IMR-90 (cell line): ENCODE measurements around the gene U2SURP. TPM values are rescaled to one million over a fixed set of nuclear protein-coding genes. Genes with fewer than 3 reads are reported as not detected.

Experiments used
- ATAC-seq: fragments of 200-7000 bp; cut with Tn5 transposase; 2 replicates; pipeline ENCODE4 v1.9.1; 2020; ENCODE audit warnings: low read depth, mild to moderate bottlenecking, moderate library complexity
- BruUV-seq: library from RNA; stranded (reverse); fragments of 400-500 nt; replicated peaks from 2 replicates; lab custom pipeline; 2021; lab: Mats Ljungman, UMichigan
- CTCF ChIA-PET: fragments of 300-600 bp; formaldehyde crosslinking; extraction: SDS; loops from one replicate; lab custom pipeline; 2021; ENCODE audit warnings: antibody characterized with exemption; lab: Yijun Ruan, JAX
- POLR2A ChIA-PET: fragments of 300-600 bp; sonication (Branson Sonifier 250); formaldehyde crosslinking; loops from one replicate; lab custom pipeline; 2022; ENCODE audit warnings: antibody characterized with exemption; ENCODE audit not compliant: unreplicated experiment; lab: Charles Lee
- DNase-seq: peaks from one replicate; pipeline ENCODE4 v3.0.0; 2013
- H2AFZ ChIP-seq: replicated peaks from 2 replicates; pipeline ENCODE3; 2013; ENCODE audit warnings: low read length, mild to moderate bottlenecking; ENCODE audit not compliant: poor library complexity
- H2AK5ac ChIP-seq: 2 replicates; pipeline ENCODE4 v1.6.1; 2013; ENCODE audit warnings: low read depth, low read length, inconsistent platforms
- H2AK9ac ChIP-seq: replicated peaks from 2 replicates; pipeline ENCODE3; 2013; ENCODE audit warnings: mild to moderate bottlenecking, low read depth, low read length, moderate library complexity; ENCODE audit not compliant: poor library complexity
- H2BK120ac ChIP-seq: 2 replicates; pipeline ENCODE4 v1.6.1; 2013; ENCODE audit warnings: low read depth, low read length, inconsistent platforms
- H2BK15ac ChIP-seq: 3 replicates; pipeline ENCODE4 v1.6.1; 2013; ENCODE audit warnings: low read depth, low read length, inconsistent platforms
- H2BK20ac ChIP-seq: 2 replicates; pipeline ENCODE4 v1.6.1; 2013; ENCODE audit warnings: low read depth, mild to moderate bottlenecking, inconsistent platforms, low read length, moderate library complexity
- H2BK5ac ChIP-seq: 2 replicates; pipeline ENCODE4 v1.6.1; 2013; ENCODE audit warnings: mild to moderate bottlenecking, low read depth, low read length, inconsistent platforms; ENCODE audit not compliant: poor library complexity, severe bottlenecking
- H3K14ac ChIP-seq: replicated peaks from 2 replicates; pipeline ENCODE4 v1.6.1; 2013; ENCODE audit warnings: low read depth, low read length, inconsistent platforms
- H3K18ac ChIP-seq: 2 replicates; pipeline ENCODE4 v1.6.1; 2013; ENCODE audit warnings: low read depth, low read length, control low read depth
- H3K23ac ChIP-seq: 2 replicates; pipeline ENCODE4 v1.6.1; 2013; ENCODE audit warnings: low read depth, low read length, inconsistent platforms
- H3K27ac ChIP-seq: 2 replicates; pipeline ENCODE4 v1.5.1; 2013; ENCODE audit warnings: mild to moderate bottlenecking, control low read depth, low read length; ENCODE audit not compliant: insufficient read depth
- H3K27me3 ChIP-seq: 2 replicates; pipeline ENCODE4 v1.6.1; 2013; ENCODE audit warnings: low read length; ENCODE audit not compliant: control insufficient read depth, insufficient read depth
- H3K36me3 ChIP-seq: 2 replicates; pipeline ENCODE4 v1.6.1; 2013; ENCODE audit warnings: low read length, mixed read lengths; ENCODE audit not compliant: control insufficient read depth, insufficient read depth
- H3K4ac ChIP-seq: 2 replicates; pipeline ENCODE4 v1.6.1; 2013; ENCODE audit warnings: low read depth, low read length, inconsistent platforms
- H3K4me1 ChIP-seq: 2 replicates; pipeline ENCODE4 v1.6.1; 2013; ENCODE audit warnings: low read length, mixed read lengths; ENCODE audit not compliant: control insufficient read depth, insufficient read depth
- H3K4me2 ChIP-seq: 2 replicates; pipeline ENCODE4 v1.6.1; 2013; ENCODE audit warnings: low read depth, mild to moderate bottlenecking, control low read depth, low read length, moderate library complexity
- H3K4me3 ChIP-seq: 2 replicates; pipeline ENCODE4 v1.5.1; 2013; ENCODE audit warnings: low read depth, mild to moderate bottlenecking, control low read depth, low read length, moderate library complexity; ENCODE audit not compliant: insufficient read depth
- H3K56ac ChIP-seq: 2 replicates; pipeline ENCODE4 v1.6.1; 2013; ENCODE audit warnings: low read length, inconsistent platforms; ENCODE audit not compliant: insufficient read depth; ENCODE audit errors: extremely low read depth
- H3K79me1 ChIP-seq, 2 experiments: 2 replicates each; pipeline ENCODE4 v1.6.1; 2013; ENCODE audit warnings: low read length in 2 of 2, inconsistent platforms in 1 of 2, low read depth in 1 of 2
- H3K9ac ChIP-seq: 2 replicates; pipeline ENCODE4 v1.6.1; 2013; ENCODE audit warnings: low read depth, low read length, control low read depth
- H3K9me1 ChIP-seq: 2 replicates; pipeline ENCODE4 v1.6.1; 2013; ENCODE audit warnings: low read length, inconsistent platforms; ENCODE audit not compliant: insufficient read depth
- H3K9me3 ChIP-seq: 2 replicates; pipeline ENCODE4 v1.6.1; 2013; ENCODE audit warnings: low read length; ENCODE audit not compliant: control insufficient read depth, insufficient read depth
- H4K20me1 ChIP-seq: 2 replicates; pipeline ENCODE4 v1.6.1; 2013; ENCODE audit warnings: low read length, inconsistent platforms; ENCODE audit not compliant: insufficient read depth
- H4K5ac ChIP-seq: 2 replicates; pipeline ENCODE4 v1.6.1; 2013; ENCODE audit warnings: mild to moderate bottlenecking, low read depth, low read length, control low read depth
- H4K8ac ChIP-seq, 2 experiments: 2 replicates each; pipeline ENCODE4 v1.6.1; 2013; ENCODE audit warnings: low read depth in 2 of 2, low read length in 2 of 2, control low read depth in 1 of 2, inconsistent platforms in 1 of 2
- H4K91ac ChIP-seq: 2 replicates; pipeline ENCODE4 v1.6.1; 2013; ENCODE audit warnings: low read depth, low read length, inconsistent platforms; ENCODE audit not compliant: insufficient read depth
- BHLHE40 ChIP-seq: fragments of 150-350 bp; IDR thresholded peaks from 2 replicates; pipeline ENCODE4 v1.6.1; 2016; ENCODE audit warnings: mild to moderate bottlenecking, low read depth, low read length
- CEBPB ChIP-seq: IDR thresholded peaks from 2 replicates; pipeline ENCODE4 v1.6.1; 2012; ENCODE audit warnings: low read depth, low read length, improper control_type of control experiment
- MAFK ChIP-seq: IDR thresholded peaks from 2 replicates; pipeline ENCODE4 v1.6.1; 2012; ENCODE audit warnings: low read depth, low read length, improper control_type of control experiment
- MXI1 ChIP-seq: IDR thresholded peaks from 2 replicates; pipeline ENCODE4 v1.6.1; 2012; ENCODE audit warnings: low read depth, mild to moderate bottlenecking, low read length, moderate library complexity, borderline replicate concordance
- NFE2L2 ChIP-seq: fragments of 150-350 bp; IDR thresholded peaks from 2 replicates; pipeline ENCODE4 v1.6.1; 2016; ENCODE audit warnings: low read depth, mild to moderate bottlenecking, low read length
- RFX5 ChIP-seq: IDR thresholded peaks from 2 replicates; pipeline ENCODE4 v1.8.0; 2012; ENCODE audit warnings: low read depth, mild to moderate bottlenecking, low read length, moderate library complexity
- SMC3 ChIP-seq: fragments of 150-350 bp; IDR thresholded peaks from 2 replicates; pipeline ENCODE4 v1.6.1; 2016; ENCODE audit warnings: low read depth, mild to moderate bottlenecking, antibody characterized with exemption, low read length, moderate library complexity
- WGBS, 2 experiments: methylation state at CpG; one replicate each; pipeline versions ENCODE4 v1.1.5 to v1.1.7; 2013; ENCODE audit warnings: missing lambda C conversion rate in 2 of 2; ENCODE audit not compliant: insufficient read length in 1 of 2; ENCODE audit errors: extremely low coverage in 2 of 2; 5-methylcytosine and 5-hydroxymethylcytosine counted together
- dilution Hi-C: fragments of 300-500 bp; cut with HindIII; formaldehyde crosslinking; loops from one replicate; pipeline ENCODE4 v1.14.3; 2018; ENCODE audit warnings: low sequenced_read_pairs; ENCODE audit not compliant: unreplicated experiment
- in situ Hi-C: fragments of 300-500 bp; cut with MboI; formaldehyde crosslinking; loops from 3 replicates; pipeline ENCODE4 v1.14.3; 2019; ENCODE audit warnings: low sequenced_read_pairs, inconsistent platforms, mixed read lengths
- intact Hi-C: fragments of 100-400 bp; cut with micrococcal nuclease; formaldehyde crosslinking; loops from 2 replicates; pipeline ENCODE4 v1.10.0; 2022
- polyA plus RNA-seq, 3 experiments: library from polyadenylated mRNA; depleted of rRNA; stranded (reverse); fragments of >200 nt; gene quantifications; 2 replicates each; pipeline ENCODE4 v1.2.3, GENCODE V29; 2012; ENCODE audit warnings: low replicate concordance in 1 of 3
- total RNA-seq: library from RNA; depleted of rRNA; stranded (reverse); fragments of >200 nt; gene quantifications from 2 replicates; pipeline ENCODE4 v1.2.3, GENCODE V29; 2012

Gene U2SURP
- total and polyA plus RNA-seq, 2 of the 4 experiments (the other 2 are of a cell fraction), result 24.8 to 29.4 TPM

DNA sequence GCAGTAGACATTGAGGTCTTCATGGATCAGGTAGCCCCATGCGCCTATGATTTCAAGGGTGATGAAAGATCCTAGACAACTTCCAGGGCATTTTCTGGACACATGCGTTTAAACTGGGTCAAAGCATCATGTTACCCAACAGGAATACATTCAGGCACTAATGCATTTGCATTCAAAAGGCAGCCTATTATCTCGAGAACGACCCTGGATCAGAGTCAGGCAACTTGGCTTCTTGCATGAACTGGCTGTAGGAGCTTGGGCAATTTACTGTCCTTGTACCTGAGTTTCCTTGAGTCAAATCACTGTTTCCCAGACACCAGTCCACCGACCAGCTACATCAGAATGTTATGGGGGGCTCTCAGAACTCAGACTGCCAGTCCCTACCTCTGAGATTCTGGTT is 66.7 kb downstream of the U2SURP start:
- intact Hi-C loops, result no loop called here

More for the DNA sequence above, 66.7 kb downstream of the U2SURP start:
- no peak overlapping the region for H3K4me2 ChIP-seq
- H2AK9ac ChIP-seq, result no peak overlapping the region
- H3K18ac ChIP-seq, result no peak overlapping the region
- no peak for TF ChIP-seq RFX5
- TF ChIP-seq NFE2L2, result no peak
- no peak for TF ChIP-seq BHLHE40
- TF ChIP-seq CEBPB, result no peak
- no peak for TF ChIP-seq MAFK
- TF ChIP-seq SMC3, result no peak
- no peak for TF ChIP-seq MXI1
- ChIA-PET CTCF (no interaction called here), POLR2A (no interaction called here)
- no peaks in the 10 kb centered on the region for H3K9me1 ChIP-seq
- H3K36me3 ChIP-seq, result no peaks in the 10 kb centered on the region
- no peak overlapping the region for H3K56ac ChIP-seq
- H2BK15ac ChIP-seq, result no peak overlapping the region
- peaks cover 5% of the 10 kb centered on the region for H3K4me1 ChIP-seq
- dilution Hi-C loops, result no loop called here
- H3K4me3 ChIP-seq, result no peak overlapping the region
- H2BK5ac ChIP-seq, result no peak overlapping the region
- H2BK120ac ChIP-seq, result no peak overlapping the region
- no peaks in the 10 kb centered on the region for H3K9me3 ChIP-seq
- no peak overlapping the region for H3K27ac ChIP-seq
- no TSS peak for BruUV-seq
- H2AFZ ChIP-seq, result no peak overlapping the region
- H4K91ac ChIP-seq, result no peak overlapping the region
- H3K9ac ChIP-seq, result no peak overlapping the region
- no peak for DNase-seq
- H3K79me1 ChIP-seq, result no peaks in the 10 kb centered on the region
- no CpG with 5 or more reads among the region's 5 CpGs for WGBS, 2 experiments
- H2BK20ac ChIP-seq, result no peak overlapping the region
- H4K20me1 ChIP-seq, result no peaks in the 10 kb centered on the region
- ATAC-seq, result no peak
- no peak overlapping the region for H3K4ac ChIP-seq
- no peak overlapping the region for H4K8ac ChIP-seq
- H2AK5ac ChIP-seq, result no peak overlapping the region
- in situ Hi-C loops, result no loop called here
- H4K5ac ChIP-seq, result no peak overlapping the region
- H3K14ac ChIP-seq, result no peak overlapping the region
- H3K23ac ChIP-seq, result no peak overlapping the region
- H3K27me3 ChIP-seq, result no peaks in the 10 kb centered on the region
